GM21723 (cell line): ENCODE measurements around the gene PNPLA2.
A peak's percentile ranks its signal among the peaks of the same experiment; 100 is the strongest.

Source experiments
- ATAC-seq: cut with Tn5 transposase; IDR thresholded peaks from one replicate; pipeline ENCODE4 v1.9.1; 2021; ENCODE audit warnings: mild to moderate bottlenecking, moderate library complexity; ENCODE audit not compliant: unreplicated experiment

The PNPLA2 gene

GRCh38 chr11:818396-819128 is at the start of gene PNPLA2:
TSS of gene PNPLA2 (plus strand) at chr11:818914. CDS start at chr11:819719, 805 bp downstream.
- peak; percentile 2 for ATAC-seq

- ATAC-seq: no peak
Observed at GRCh38 chr11:769887-770641, 48.6 kb upstream of the PNPLA2 start.

- no peak for ATAC-seq
Observed at GRCh38 chr11:770642-771616, 47.8 kb upstream of the PNPLA2 start.

- ATAC-seq: no peak
Observed at GRCh38 chr11:771617-772204, 47.0 kb upstream of the PNPLA2 start.

GRCh38 chr11:772429-773390 is 46.0 kb upstream of the PNPLA2 start:
- no peak for ATAC-seq

- ATAC-seq: no peak
Observed at GRCh38 chr11:773425-773824, 45.3 kb upstream of the PNPLA2 start.

- ATAC-seq: no peak
Observed at GRCh38 chr11:773830-774229, 44.9 kb upstream of the PNPLA2 start.

GRCh38 chr11:774873-775592 is 43.7 kb upstream of the PNPLA2 start:
- no peak for ATAC-seq

GRCh38 chr11:776263-776560 is 42.5 kb upstream of the PNPLA2 start:
- no peak for ATAC-seq

- peak; percentile 26 for ATAC-seq
Observed at GRCh38 chr11:776561-777287, 42.0 kb upstream of the PNPLA2 start.

GRCh38 chr11:777288-778255 is 41.1 kb upstream of the PNPLA2 start, which contains the start of gene GATD1:
TSS of gene GATD1 (minus strand) at chr11:777487. CDS start at chr11:777462, 25 bp downstream.
- peak; percentile 58 for ATAC-seq

GRCh38 chr11:778976-779954 is 39.4 kb upstream of the PNPLA2 start:
- no peak for ATAC-seq

GRCh38 chr11:779955-780532 is 38.7 kb upstream of the PNPLA2 start:
- ATAC-seq: no peak

- ATAC-seq: no peak
Observed at GRCh38 chr11:782264-783174, 36.2 kb upstream of the PNPLA2 start.

GRCh38 chr11:783581-784015 is 35.1 kb upstream of the PNPLA2 start:
- ATAC-seq: no peak
